ENCODE data around the gene BTBD18.

DNA sequence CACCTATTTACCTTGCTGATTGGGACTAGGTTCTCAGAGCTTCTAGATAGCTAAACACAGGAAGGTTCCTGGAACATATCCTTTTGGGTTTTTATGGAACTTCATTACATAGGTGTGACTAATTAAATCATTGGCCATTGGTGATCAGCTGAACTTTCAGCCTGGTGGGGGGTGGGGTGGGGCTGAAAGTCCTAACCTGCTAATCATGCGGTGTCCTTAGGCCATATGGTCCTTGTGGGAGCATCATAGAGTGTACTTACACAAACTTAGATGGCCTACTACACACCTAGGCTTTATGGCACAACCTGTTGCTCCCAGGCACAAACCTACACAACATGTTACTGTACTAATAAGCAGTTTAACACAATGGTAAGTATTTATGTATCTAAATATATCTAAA is 19.0 kb downstream of the BTBD18 start:
- TF ChIP-seq, protein P1, sequence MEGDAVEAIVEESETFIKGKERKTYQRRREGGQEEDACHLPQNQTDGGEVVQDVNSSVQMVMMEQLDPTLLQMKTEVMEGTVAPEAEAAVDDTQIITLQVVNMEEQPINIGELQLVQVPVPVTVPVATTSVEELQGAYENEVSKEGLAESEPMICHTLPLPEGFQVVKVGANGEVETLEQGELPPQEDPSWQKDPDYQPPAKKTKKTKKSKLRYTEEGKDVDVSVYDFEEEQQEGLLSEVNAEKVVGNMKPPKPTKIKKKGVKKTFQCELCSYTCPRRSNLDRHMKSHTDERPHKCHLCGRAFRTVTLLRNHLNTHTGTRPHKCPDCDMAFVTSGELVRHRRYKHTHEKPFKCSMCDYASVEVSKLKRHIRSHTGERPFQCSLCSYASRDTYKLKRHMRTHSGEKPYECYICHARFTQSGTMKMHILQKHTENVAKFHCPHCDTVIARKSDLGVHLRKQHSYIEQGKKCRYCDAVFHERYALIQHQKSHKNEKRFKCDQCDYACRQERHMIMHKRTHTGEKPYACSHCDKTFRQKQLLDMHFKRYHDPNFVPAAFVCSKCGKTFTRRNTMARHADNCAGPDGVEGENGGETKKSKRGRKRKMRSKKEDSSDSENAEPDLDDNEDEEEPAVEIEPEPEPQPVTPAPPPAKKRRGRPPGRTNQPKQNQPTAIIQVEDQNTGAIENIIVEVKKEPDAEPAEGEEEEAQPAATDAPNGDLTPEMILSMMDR (IDR thresholded peaks at IDR 0.05; ENCODE audit: insufficient read depth, low read length, poor library complexity, severe bottlenecking), result no peak
- no peak for TF ChIP-seq EZH2phosphoT487 (conservative IDR thresholded peaks at IDR 0.05; ENCODE audit: low read length)

Measured in SU-DHL-6 (cell line).